Thyroid gland (tissue), 4 donors: ENCODE results near the gene TELO2.

Experiments
- POLR2A ChIP-seq, 2 donors: fragments of 450-650 bp; IDR thresholded peaks; one replicate each; pipeline ENCODE4 v1.6.1; 2017; ENCODE audit warnings: antibody characterized with exemption in 2 of 2, mild to moderate bottlenecking in 2 of 2, moderate library complexity in 1 of 2
- TF ChIP-seq, protein P1 (sequence below), 6 experiments: fragments of 200-600 bp in 3 of 6; fragments of 450-650 bp in 3 of 6; sonication (generic) in 3 of 6; IDR thresholded peaks; one replicate each; pipeline ENCODE4 v1.5.1; 2016 to 2019; ENCODE audit warnings: antibody characterized with exemption in 6 of 6, mild to moderate bottlenecking in 2 of 6, inconsistent platforms in 1 of 6, moderate library complexity in 1 of 6

DNA sequence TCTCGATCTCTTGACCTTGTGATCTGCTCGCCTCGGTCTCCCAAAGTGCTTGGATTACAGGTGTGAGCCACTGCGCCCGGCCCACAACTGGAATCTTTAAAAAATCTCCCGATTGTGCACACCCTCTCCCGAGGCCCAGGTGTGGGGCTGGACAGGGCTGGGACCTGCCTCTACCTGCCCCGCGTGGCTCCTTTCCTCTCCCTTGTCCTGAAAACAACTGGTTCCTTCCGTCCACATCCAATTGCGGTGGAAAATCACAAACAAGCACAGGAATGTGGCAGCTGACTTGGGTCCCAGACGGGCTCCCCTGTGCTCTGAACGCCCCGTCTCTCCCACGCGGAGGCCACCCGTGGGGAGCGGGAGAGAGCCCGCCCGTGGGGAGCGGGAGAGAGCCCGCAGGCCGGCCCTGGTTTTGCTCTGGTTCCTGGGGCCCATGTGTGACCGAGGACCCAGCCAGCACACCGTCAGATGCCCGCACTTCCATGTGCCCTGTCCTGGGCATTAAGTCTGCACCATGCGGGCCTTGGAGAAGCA lies 37.3 kb downstream of the TELO2 start:
- TF ChIP-seq, protein P1, sequence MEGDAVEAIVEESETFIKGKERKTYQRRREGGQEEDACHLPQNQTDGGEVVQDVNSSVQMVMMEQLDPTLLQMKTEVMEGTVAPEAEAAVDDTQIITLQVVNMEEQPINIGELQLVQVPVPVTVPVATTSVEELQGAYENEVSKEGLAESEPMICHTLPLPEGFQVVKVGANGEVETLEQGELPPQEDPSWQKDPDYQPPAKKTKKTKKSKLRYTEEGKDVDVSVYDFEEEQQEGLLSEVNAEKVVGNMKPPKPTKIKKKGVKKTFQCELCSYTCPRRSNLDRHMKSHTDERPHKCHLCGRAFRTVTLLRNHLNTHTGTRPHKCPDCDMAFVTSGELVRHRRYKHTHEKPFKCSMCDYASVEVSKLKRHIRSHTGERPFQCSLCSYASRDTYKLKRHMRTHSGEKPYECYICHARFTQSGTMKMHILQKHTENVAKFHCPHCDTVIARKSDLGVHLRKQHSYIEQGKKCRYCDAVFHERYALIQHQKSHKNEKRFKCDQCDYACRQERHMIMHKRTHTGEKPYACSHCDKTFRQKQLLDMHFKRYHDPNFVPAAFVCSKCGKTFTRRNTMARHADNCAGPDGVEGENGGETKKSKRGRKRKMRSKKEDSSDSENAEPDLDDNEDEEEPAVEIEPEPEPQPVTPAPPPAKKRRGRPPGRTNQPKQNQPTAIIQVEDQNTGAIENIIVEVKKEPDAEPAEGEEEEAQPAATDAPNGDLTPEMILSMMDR (IDR thresholded peaks at IDR 0.05), result no peak
- no peak for TF ChIP-seq POLR2A (IDR thresholded peaks at IDR 0.05)
